ENCODE data around the gene NXPH3. TPM values are rescaled to one million over a fixed set of nuclear protein-coding genes. Genes with fewer than 3 reads are reported as not detected.

Gene NXPH3
- total RNA-seq, 1 experiment from 2014 or later, result not detected

DNA sequence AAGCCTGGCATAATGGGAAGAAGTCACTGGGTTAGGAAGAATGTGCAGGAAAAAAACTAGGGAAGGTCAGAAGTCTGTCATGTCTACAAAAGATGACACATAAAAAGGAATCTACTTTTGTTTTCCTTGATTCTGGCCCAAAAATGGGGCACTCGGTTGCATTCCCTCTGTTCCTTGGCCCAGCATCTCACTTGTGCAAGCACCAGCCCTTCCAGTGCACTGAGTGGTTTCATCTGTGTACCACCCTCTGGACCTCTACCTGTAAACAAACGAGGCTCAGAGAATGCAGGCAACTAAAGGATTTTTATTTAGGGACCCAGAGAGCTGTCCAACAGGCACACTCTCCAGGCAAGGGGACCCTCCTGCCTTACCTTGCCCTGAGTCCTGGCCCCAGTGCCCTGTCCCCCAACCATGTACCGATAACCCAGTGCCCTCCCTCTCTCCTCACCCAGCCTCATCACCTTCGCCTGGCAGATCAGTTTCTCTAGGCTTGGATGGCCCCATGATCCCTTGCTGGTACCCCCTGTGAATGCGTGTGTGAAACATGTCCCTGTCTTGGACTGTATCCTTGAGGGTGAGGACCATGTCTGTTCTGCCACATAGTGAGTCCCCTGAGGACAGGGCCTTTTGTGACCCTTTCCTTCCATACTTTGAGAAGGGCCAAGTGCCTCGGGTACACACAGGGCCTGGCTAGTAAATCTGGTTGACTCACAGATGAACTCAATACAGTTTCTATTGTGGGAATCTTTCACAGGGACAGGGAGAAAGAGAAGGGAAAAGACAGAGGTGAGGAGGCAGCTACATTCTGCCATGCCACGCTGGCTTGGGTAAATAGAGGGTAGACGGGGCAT, 13.3 kb downstream of the NXPH3 start:
- H3K4me1 ChIP-seq (ENCODE audit: low read length), result no peaks in the 10 kb centered on the region
- H3K9ac ChIP-seq (ENCODE audit: low read length), result no peak overlapping the region
- H3K27me3 ChIP-seq (ENCODE audit: low read length), result no peaks in the 10 kb centered on the region
- DNase-seq, result no peak
- no peak overlapping the region for H3K4me3 ChIP-seq (ENCODE audit: low read length)
- H4K20me1 ChIP-seq (ENCODE audit: insufficient read depth, low read depth, low read length), result no peaks in the 10 kb centered on the region
- no peaks in the 10 kb centered on the region for H3K9me2 ChIP-seq (replicated peaks; ENCODE audit: insufficient read depth, low read length)
- H3K27ac ChIP-seq (ENCODE audit: low read length), result no peak overlapping the region
- no peaks in the 10 kb centered on the region for H3K36me3 ChIP-seq (ENCODE audit: insufficient read depth, low read length)
- H3K79me2 ChIP-seq (ENCODE audit: low read length), result no peaks in the 10 kb centered on the region
- no peaks in the 10 kb centered on the region for H3K9me3 ChIP-seq (ENCODE audit: low read length)
- H2AFZ ChIP-seq (ENCODE audit: low read length), result no peak overlapping the region
- no peak overlapping the region for H3K4me2 ChIP-seq (ENCODE audit: low read depth, low read length, poor library complexity, severe bottlenecking)

DNA sequence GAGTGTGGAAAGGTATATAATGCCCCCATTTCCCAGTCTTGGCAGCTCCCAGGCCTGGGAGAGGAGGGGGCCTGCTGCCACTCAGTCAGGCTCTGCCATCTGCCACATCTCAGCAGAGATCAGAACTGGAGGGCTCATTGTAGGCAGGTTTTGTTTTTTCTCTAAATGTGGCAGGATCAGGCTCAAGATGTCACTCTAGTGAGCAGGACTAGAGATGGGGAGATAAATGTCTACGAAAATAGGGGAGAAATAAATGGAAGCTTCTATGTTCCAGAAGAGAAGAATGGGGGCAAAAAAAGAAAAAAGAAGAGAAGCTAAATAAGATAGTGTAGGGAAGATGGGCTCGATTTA, 13.9 kb downstream of the NXPH3 start:
- no peak overlapping the region for H3K27ac ChIP-seq (ENCODE audit: low read length)
- H3K4me1 ChIP-seq (ENCODE audit: low read length), result no peaks in the 10 kb centered on the region
- H3K4me2 ChIP-seq (ENCODE audit: low read depth, low read length, poor library complexity, severe bottlenecking), result no peak overlapping the region
- H2AFZ ChIP-seq (ENCODE audit: low read length), result no peak overlapping the region
- no peaks in the 10 kb centered on the region for H3K9me2 ChIP-seq (replicated peaks; ENCODE audit: insufficient read depth, low read length)
- no peaks in the 10 kb centered on the region for H3K79me2 ChIP-seq (ENCODE audit: low read length)
- H3K9me3 ChIP-seq (ENCODE audit: low read length), result no peaks in the 10 kb centered on the region
- no peaks in the 10 kb centered on the region for H3K36me3 ChIP-seq (ENCODE audit: insufficient read depth, low read length)
- H3K27me3 ChIP-seq (ENCODE audit: low read length), result no peaks in the 10 kb centered on the region
- no peak overlapping the region for H3K9ac ChIP-seq (ENCODE audit: low read length)
- no peak overlapping the region for H3K4me3 ChIP-seq (ENCODE audit: low read length)
- no peaks in the 10 kb centered on the region for H4K20me1 ChIP-seq (ENCODE audit: insufficient read depth, low read depth, low read length)
- no peak for DNase-seq

DNA sequence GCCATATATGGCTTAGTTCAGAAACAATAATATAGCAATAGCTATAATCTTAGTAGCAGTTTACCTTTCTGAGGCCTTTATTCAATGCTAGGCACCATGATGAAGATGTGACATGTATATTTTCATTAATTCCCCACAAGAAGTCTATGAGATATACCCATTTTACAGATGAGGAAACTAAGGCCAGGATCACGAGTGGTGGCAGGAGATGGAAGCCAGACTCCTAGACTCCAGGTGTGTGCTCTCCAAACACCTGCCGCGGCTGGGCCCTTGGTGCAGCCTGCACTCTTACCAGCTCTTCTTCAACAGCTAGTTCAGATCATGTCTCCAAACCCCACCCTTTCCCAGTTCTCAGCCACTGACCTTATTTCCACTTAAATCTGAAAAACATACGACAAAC, 15.2 kb downstream of the NXPH3 start:
- H3K9me3 ChIP-seq (ENCODE audit: low read length), result no peaks in the 10 kb centered on the region
- 0 out of 2 replicates have a peak, but pooled peaks cover 4% of the 10 kb centered on the region for H3K36me3 ChIP-seq (ENCODE audit: insufficient read depth, low read length)
- no peaks in the 10 kb centered on the region for H3K79me2 ChIP-seq (ENCODE audit: low read length)
- H3K9me2 ChIP-seq (replicated peaks; ENCODE audit: insufficient read depth, low read length), result no peaks in the 10 kb centered on the region
- H3K4me1 ChIP-seq (ENCODE audit: low read length), result no peaks in the 10 kb centered on the region
- no peak overlapping the region for H3K27ac ChIP-seq (ENCODE audit: low read length)
- DNase-seq, result no peak
- H3K9ac ChIP-seq (ENCODE audit: low read length), result no peak overlapping the region
- H4K20me1 ChIP-seq (ENCODE audit: insufficient read depth, low read depth, low read length), result no peaks in the 10 kb centered on the region
- H3K27me3 ChIP-seq (ENCODE audit: low read length), result no peaks in the 10 kb centered on the region
- H3K4me3 ChIP-seq (ENCODE audit: low read length), result no peak overlapping the region
- no peak overlapping the region for H2AFZ ChIP-seq (ENCODE audit: low read length)
- H3K4me2 ChIP-seq (ENCODE audit: low read depth, low read length, poor library complexity, severe bottlenecking), result no peak overlapping the region

DNA sequence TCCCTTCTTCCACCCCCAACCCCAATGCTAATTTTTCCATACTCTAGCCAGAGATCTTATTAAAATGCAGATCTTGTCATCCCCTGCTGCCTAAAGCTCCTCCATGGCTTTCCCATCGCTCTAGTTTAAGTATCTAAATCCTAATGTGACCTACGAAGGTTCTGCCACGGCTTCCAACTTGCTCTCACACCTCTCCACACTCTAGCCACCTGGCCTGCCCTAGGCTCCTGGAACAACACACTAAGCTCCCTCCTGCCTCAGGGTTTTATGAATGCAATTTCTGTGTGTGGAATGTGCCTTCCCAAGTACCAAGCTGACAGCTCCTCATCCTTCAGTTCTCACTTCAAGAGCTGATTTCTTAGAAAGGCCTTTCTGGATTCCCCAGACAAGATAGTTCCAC, 16.6 kb downstream of the NXPH3 start:
- H3K9me3 ChIP-seq (ENCODE audit: low read length), result no peaks in the 10 kb centered on the region
- H3K4me2 ChIP-seq (ENCODE audit: low read depth, low read length, poor library complexity, severe bottlenecking), result no peak overlapping the region
- H3K9me2 ChIP-seq (replicated peaks; ENCODE audit: insufficient read depth, low read length), result no peaks in the 10 kb centered on the region
- H3K9ac ChIP-seq (ENCODE audit: low read length), result no peak overlapping the region
- no peak overlapping the region for H3K4me3 ChIP-seq (ENCODE audit: low read length)
- no peak overlapping the region for H3K27ac ChIP-seq (ENCODE audit: low read length)
- H2AFZ ChIP-seq (ENCODE audit: low read length), result no peak overlapping the region
- H4K20me1 ChIP-seq (ENCODE audit: insufficient read depth, low read depth, low read length), result no peaks in the 10 kb centered on the region
- H3K27me3 ChIP-seq (ENCODE audit: low read length), result no peaks in the 10 kb centered on the region
- H3K36me3 ChIP-seq (ENCODE audit: insufficient read depth, low read length), result peaks cover 12% of the 10 kb centered on the region; the same call in 1 of the 2 replicates
- H3K79me2 ChIP-seq (ENCODE audit: low read length), result no peaks in the 10 kb centered on the region
- H3K4me1 ChIP-seq (ENCODE audit: low read length), result no peaks in the 10 kb centered on the region
- DNase-seq, result no peak

DNA sequence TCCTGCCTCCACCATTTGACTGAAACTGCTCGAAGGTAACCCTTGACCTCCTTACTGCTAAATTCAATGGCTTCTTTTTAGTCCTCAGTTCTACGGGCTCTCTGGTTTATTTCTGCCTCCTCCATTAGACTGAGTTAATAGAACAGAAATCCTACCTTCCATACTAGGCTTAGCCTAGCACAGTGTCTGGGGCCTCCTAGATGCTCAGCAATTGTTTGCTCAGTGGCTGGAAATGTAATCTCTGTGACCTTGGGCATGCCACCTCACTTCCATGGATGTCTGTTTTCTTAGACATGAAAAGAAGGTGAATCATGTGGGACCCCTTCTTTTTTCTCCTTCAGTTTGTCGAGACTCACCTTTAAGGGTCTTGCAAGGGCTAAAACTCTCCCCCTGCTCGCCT, 19.7 kb downstream of the NXPH3 start:
- no peaks in the 10 kb centered on the region for H3K9me2 ChIP-seq (replicated peaks; ENCODE audit: insufficient read depth, low read length)
- H3K36me3 ChIP-seq (ENCODE audit: insufficient read depth, low read length), result peaks cover 22% of the 10 kb centered on the region; the same call in 1 of the 2 replicates
- DNase-seq, result no peak
- no peak overlapping the region for H3K4me3 ChIP-seq (ENCODE audit: low read length)
- no peaks in the 10 kb centered on the region for H3K79me2 ChIP-seq (ENCODE audit: low read length)
- H2AFZ ChIP-seq (ENCODE audit: low read length), result no peak overlapping the region
- no peaks in the 10 kb centered on the region for H3K27me3 ChIP-seq (ENCODE audit: low read length)
- H3K4me2 ChIP-seq (ENCODE audit: low read depth, low read length, poor library complexity, severe bottlenecking), result no peak overlapping the region
- H4K20me1 ChIP-seq (ENCODE audit: insufficient read depth, low read depth, low read length), result no peaks in the 10 kb centered on the region
- H3K9ac ChIP-seq (ENCODE audit: low read length), result no peak overlapping the region
- H3K27ac ChIP-seq (ENCODE audit: low read length), result no peak overlapping the region
- H3K9me3 ChIP-seq (ENCODE audit: low read length), result no peaks in the 10 kb centered on the region
- H3K4me1 ChIP-seq (ENCODE audit: low read length), result no peaks in the 10 kb centered on the region

DNA sequence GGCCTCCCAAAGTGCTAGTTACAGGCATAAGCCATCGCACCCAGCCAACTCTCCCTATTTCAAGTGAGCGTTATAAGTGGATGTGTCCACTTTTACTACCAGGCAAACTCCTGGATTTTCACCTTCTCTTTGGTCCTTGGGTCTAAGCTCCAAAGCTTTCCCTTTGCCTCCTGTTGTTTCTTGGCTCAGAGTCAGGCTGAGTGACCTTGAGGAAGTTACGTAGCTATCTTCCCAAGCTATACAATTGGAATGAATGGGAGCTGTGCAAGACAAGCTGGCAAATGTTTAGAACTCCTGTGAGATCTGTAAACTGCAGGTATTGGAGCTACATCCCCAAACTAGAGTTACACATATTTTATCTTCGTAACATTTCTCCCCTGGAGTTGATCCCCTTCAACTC, 20.3 kb downstream of the NXPH3 start:
- Histone ChIP-seq H3K79me2 (ENCODE audit: low read length) (no peaks in the 10 kb centered on the region), H3K27me3 (ENCODE audit: low read length) (no peaks in the 10 kb centered on the region), H3K9me3 (ENCODE audit: low read length) (no peaks in the 10 kb centered on the region), H3K9ac (ENCODE audit: low read length) (no peak overlapping the region), H3K9me2 (replicated peaks; ENCODE audit: insufficient read depth, low read length) (no peaks in the 10 kb centered on the region), H3K4me1 (ENCODE audit: low read length) (no peaks in the 10 kb centered on the region), H3K4me2 (ENCODE audit: low read depth, low read length, poor library complexity, severe bottlenecking) (no peak overlapping the region), H3K4me3 (ENCODE audit: low read length) (no peak overlapping the region), H4K20me1 (ENCODE audit: insufficient read depth, low read depth, low read length) (no peaks in the 10 kb centered on the region), H3K27ac (ENCODE audit: low read length) (no peak overlapping the region), H3K36me3 (ENCODE audit: insufficient read depth, low read length) (peaks cover 26% of the 10 kb centered on the region; the same call in 1 of the 2 replicates), H2AFZ (ENCODE audit: low read length) (no peak overlapping the region)
- no peak for DNase-seq

DNA sequence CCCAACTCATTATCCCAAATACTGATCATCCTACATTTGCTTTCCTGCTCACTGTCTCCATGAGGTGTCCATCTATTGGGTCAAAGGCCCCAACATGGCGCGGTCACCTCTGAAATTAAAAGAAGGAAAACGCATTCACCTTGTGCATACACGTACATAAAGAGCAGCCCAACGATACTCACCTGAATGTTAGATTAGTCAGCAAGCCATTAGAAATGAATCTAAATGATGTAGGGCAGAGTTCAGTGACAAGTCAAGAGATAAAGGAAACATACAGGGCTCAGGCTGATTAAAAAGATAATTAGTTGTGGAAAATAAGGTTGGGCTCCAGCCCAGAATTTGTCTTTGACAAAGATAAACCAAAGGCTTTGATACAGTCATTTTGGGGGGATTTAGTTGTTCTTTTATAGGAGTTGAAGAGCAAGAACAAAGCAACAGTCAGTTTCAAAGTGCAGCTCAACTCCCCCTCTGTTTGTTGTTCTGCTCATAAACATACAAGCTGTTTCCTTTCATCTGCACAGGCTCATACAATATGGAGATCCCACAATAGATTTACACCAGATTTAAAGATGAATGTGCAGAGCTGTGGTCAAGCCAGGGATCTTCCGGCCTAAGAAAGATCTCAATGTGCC, 21.1 kb downstream of the NXPH3 start:
- Histone ChIP-seq H3K4me2 (ENCODE audit: low read depth, low read length, poor library complexity, severe bottlenecking) (no peak overlapping the region), H3K36me3 (ENCODE audit: insufficient read depth, low read length) (peaks cover 31% of the 10 kb centered on the region; the same call in 1 of the 2 replicates), H4K20me1 (ENCODE audit: insufficient read depth, low read depth, low read length) (no peaks in the 10 kb centered on the region), H3K27ac (ENCODE audit: low read length) (no peak overlapping the region), H3K9me2 (replicated peaks; ENCODE audit: insufficient read depth, low read length) (no peaks in the 10 kb centered on the region), H2AFZ (ENCODE audit: low read length) (no peak overlapping the region), H3K27me3 (ENCODE audit: low read length) (no peaks in the 10 kb centered on the region), H3K9me3 (ENCODE audit: low read length) (no peaks in the 10 kb centered on the region), H3K4me3 (ENCODE audit: low read length) (no peak overlapping the region), H3K4me1 (ENCODE audit: low read length) (no peaks in the 10 kb centered on the region), H3K79me2 (ENCODE audit: low read length) (no peaks in the 10 kb centered on the region), H3K9ac (ENCODE audit: low read length) (no peak overlapping the region)
- DNase-seq, result no peak

DNA sequence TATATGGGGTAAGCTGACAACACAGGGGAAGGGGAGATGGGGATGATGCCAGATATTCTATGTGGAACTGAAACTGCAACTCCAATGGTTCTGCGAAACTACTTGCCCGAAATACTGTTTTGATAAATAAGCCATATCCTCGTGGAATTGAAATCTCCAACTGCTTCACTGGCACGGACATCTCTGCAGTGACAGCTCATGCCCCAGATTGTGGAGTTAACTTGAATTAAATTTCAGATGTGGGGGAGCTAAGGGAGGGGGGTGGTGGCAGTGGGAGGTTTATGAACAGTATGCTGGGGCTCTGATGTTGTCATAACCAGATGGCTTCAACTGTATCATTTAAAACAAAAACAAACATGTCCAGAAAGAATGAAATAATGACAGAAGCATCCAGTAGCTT, 21.8 kb downstream of the NXPH3 start:
- no peaks in the 10 kb centered on the region for H3K27me3 ChIP-seq (ENCODE audit: low read length)
- no peaks in the 10 kb centered on the region for H3K9me2 ChIP-seq (replicated peaks; ENCODE audit: insufficient read depth, low read length)
- no peaks in the 10 kb centered on the region for H3K4me1 ChIP-seq (ENCODE audit: low read length)
- no peak overlapping the region for H3K4me3 ChIP-seq (ENCODE audit: low read length)
- H3K4me2 ChIP-seq (ENCODE audit: low read depth, low read length, poor library complexity, severe bottlenecking), result no peak overlapping the region
- no peak overlapping the region for H3K27ac ChIP-seq (ENCODE audit: low read length)
- H2AFZ ChIP-seq (ENCODE audit: low read length), result no peak overlapping the region
- no peaks in the 10 kb centered on the region for H3K79me2 ChIP-seq (ENCODE audit: low read length)
- H3K9me3 ChIP-seq (ENCODE audit: low read length), result no peaks in the 10 kb centered on the region
- DNase-seq, result no peak
- H3K36me3 ChIP-seq (ENCODE audit: insufficient read depth, low read length), result peaks cover 38% of the 10 kb centered on the region; the same call in 1 of the 2 replicates
- no peaks in the 10 kb centered on the region for H4K20me1 ChIP-seq (ENCODE audit: insufficient read depth, low read depth, low read length)
- H3K9ac ChIP-seq (ENCODE audit: low read length), result no peak overlapping the region

Measured in Karpas-422 (cell line).